HEK293 (cell line): Measurements from ENCODE around the gene SAMD9.

Experiments used
- TCF7L2 ChIP-seq: IDR thresholded peaks from 2 replicates; pipeline ENCODE4 v1.6.1; 2011; ENCODE audit warnings: low read depth, mild to moderate bottlenecking, inconsistent platforms, low read length, moderate library complexity, borderline replicate concordance
- ZBTB8A ChIP-seq: fragments of 450-650 bp; formaldehyde crosslinking; IDR thresholded peaks from 2 replicates; pipeline ENCODE4 v1.5.1; 2016; ENCODE audit warnings: missing biosample characterization, missing genetic modification characterization
- ZNF169 ChIP-seq: fragments of 450-650 bp; formaldehyde crosslinking; IDR thresholded peaks from 2 replicates; pipeline ENCODE4 v1.5.1; 2016; ENCODE audit warnings: missing biosample characterization, missing genetic modification characterization
- ZNF274 ChIP-seq, 2 experiments: fragments of 200-500 bp in 1 of 2; fragments of 450-650 bp in 1 of 2; sonication (Bioruptor generic) in 1 of 2; formaldehyde crosslinking in 1 of 2; IDR thresholded peaks; 2 replicates each; pipeline versions ENCODE4 v1.5.1 to v1.6.1; 2014 to 2016; ENCODE audit warnings: borderline replicate concordance in 1 of 2, inconsistent platforms in 1 of 2, low read length in 1 of 2, missing biosample characterization in 1 of 2, missing genetic modification characterization in 1 of 2
- ZNF350 ChIP-seq: fragments of 450-650 bp; formaldehyde crosslinking; IDR thresholded peaks from 2 replicates; pipeline ENCODE4 v1.5.0; 2017; ENCODE audit warnings: missing biosample characterization, mild to moderate bottlenecking, missing genetic modification characterization
- ZNF561 ChIP-seq: fragments of 450-650 bp; IDR thresholded peaks from 2 replicates; pipeline ENCODE4 v1.5.1; 2018; ENCODE audit warnings: missing biosample characterization, missing genetic modification characterization, borderline replicate concordance
- ZNF791 ChIP-seq: fragments of 450-650 bp; formaldehyde crosslinking; IDR thresholded peaks from 2 replicates; pipeline ENCODE4 v1.5.1; 2016; ENCODE audit warnings: missing biosample characterization, missing genetic modification characterization
- ZNF792 ChIP-seq: fragments of 450-650 bp; formaldehyde crosslinking; IDR thresholded peaks from 2 replicates; pipeline ENCODE4 v1.5.1; 2016; ENCODE audit warnings: missing biosample characterization, missing genetic modification characterization
- TF ChIP-seq, protein P1 (sequence below): fragments of 450-650 bp; formaldehyde crosslinking; IDR thresholded peaks from 2 replicates; pipeline ENCODE4 v1.5.1; 2016; ENCODE audit warnings: missing biosample characterization, missing genetic modification characterization
- TF ChIP-seq, protein P2 (sequence below): fragments of 450-650 bp; formaldehyde crosslinking; IDR thresholded peaks from 2 replicates; pipeline ENCODE4 v1.5.1; 2016; ENCODE audit warnings: missing biosample characterization, missing genetic modification characterization
- TF ChIP-seq, protein P3 (sequence below): IDR thresholded peaks from 2 replicates; pipeline ENCODE4 v1.6.1; 2011; ENCODE audit warnings: mild to moderate bottlenecking, low read depth, low read length, borderline replicate concordance
- TF ChIP-seq, protein P4 (sequence below): sonication (generic); formaldehyde crosslinking; IDR thresholded peaks from 2 replicates; pipeline ENCODE4 v1.8.1; 2022; ENCODE audit warnings: mild to moderate bottlenecking, moderate library complexity, missing genetic modification reagents
- TF ChIP-seq, protein P5 (sequence below): fragments of 450-650 bp; formaldehyde crosslinking; IDR thresholded peaks from 2 replicates; pipeline ENCODE4 v1.5.1; 2016; ENCODE audit warnings: missing biosample characterization, missing genetic modification characterization

DNA sequence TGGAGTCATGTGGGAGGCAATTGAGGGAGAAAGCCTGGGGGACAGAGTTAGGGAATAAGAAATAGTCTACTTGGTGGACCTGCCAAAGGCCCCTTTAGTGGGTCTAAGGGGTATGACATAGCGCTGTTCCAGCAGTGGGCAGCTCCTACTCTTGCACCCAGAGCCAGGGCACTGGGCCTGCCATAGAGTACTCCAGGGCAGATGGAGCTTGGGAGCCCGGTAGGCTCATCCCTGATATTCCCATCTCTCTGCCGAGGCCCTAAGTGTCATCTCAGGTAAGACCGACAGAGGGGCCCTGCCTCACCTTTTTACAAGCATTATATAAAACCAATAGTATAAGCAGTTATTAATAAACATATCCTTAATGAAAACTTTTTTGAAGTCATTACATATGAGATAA, 20.8 kb upstream of the SAMD9 start:
- TF ChIP-seq, protein P1, sequence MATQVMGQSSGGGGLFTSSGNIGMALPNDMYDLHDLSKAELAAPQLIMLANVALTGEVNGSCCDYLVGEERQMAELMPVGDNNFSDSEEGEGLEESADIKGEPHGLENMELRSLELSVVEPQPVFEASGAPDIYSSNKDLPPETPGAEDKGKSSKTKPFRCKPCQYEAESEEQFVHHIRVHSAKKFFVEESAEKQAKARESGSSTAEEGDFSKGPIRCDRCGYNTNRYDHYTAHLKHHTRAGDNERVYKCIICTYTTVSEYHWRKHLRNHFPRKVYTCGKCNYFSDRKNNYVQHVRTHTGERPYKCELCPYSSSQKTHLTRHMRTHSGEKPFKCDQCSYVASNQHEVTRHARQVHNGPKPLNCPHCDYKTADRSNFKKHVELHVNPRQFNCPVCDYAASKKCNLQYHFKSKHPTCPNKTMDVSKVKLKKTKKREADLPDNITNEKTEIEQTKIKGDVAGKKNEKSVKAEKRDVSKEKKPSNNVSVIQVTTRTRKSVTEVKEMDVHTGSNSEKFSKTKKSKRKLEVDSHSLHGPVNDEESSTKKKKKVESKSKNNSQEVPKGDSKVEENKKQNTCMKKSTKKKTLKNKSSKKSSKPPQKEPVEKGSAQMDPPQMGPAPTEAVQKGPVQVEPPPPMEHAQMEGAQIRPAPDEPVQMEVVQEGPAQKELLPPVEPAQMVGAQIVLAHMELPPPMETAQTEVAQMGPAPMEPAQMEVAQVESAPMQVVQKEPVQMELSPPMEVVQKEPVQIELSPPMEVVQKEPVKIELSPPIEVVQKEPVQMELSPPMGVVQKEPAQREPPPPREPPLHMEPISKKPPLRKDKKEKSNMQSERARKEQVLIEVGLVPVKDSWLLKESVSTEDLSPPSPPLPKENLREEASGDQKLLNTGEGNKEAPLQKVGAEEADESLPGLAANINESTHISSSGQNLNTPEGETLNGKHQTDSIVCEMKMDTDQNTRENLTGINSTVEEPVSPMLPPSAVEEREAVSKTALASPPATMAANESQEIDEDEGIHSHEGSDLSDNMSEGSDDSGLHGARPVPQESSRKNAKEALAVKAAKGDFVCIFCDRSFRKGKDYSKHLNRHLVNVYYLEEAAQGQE (tag by site-specific recombination), result no peak
- no peak for TF ChIP-seq ZNF350 (tag by site-specific recombination)
- TF ChIP-seq, protein P2, sequence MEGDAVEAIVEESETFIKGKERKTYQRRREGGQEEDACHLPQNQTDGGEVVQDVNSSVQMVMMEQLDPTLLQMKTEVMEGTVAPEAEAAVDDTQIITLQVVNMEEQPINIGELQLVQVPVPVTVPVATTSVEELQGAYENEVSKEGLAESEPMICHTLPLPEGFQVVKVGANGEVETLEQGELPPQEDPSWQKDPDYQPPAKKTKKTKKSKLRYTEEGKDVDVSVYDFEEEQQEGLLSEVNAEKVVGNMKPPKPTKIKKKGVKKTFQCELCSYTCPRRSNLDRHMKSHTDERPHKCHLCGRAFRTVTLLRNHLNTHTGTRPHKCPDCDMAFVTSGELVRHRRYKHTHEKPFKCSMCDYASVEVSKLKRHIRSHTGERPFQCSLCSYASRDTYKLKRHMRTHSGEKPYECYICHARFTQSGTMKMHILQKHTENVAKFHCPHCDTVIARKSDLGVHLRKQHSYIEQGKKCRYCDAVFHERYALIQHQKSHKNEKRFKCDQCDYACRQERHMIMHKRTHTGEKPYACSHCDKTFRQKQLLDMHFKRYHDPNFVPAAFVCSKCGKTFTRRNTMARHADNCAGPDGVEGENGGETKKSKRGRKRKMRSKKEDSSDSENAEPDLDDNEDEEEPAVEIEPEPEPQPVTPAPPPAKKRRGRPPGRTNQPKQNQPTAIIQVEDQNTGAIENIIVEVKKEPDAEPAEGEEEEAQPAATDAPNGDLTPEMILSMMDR (tag by site-specific recombination), result no peak
- TF ChIP-seq ZNF274 (IDR thresholded peaks at IDR 0.05; ENCODE audit: low read length), result no peak
- TF ChIP-seq ZNF274 (tag by site-specific recombination; IDR thresholded peaks at IDR 0.05; ENCODE audit: borderline replicate concordance), result no peak
- TF ChIP-seq ZBTB8A (tag by site-specific recombination), result no peak
- TF ChIP-seq, protein P3, sequence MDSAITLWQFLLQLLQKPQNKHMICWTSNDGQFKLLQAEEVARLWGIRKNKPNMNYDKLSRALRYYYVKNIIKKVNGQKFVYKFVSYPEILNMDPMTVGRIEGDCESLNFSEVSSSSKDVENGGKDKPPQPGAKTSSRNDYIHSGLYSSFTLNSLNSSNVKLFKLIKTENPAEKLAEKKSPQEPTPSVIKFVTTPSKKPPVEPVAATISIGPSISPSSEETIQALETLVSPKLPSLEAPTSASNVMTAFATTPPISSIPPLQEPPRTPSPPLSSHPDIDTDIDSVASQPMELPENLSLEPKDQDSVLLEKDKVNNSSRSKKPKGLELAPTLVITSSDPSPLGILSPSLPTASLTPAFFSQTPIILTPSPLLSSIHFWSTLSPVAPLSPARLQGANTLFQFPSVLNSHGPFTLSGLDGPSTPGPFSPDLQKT, result no peak
- TF ChIP-seq, protein P4, sequence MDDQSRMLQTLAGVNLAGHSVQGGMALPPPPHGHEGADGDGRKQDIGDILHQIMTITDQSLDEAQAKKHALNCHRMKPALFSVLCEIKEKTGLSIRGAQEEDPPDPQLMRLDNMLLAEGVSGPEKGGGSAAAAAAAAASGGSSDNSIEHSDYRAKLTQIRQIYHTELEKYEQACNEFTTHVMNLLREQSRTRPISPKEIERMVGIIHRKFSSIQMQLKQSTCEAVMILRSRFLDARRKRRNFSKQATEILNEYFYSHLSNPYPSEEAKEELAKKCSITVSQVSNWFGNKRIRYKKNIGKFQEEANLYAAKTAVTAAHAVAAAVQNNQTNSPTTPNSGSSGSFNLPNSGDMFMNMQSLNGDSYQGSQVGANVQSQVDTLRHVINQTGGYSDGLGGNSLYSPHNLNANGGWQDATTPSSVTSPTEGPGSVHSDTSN (CRISPR knock-in tag), result no peak
- no peak for TF ChIP-seq ZNF561 (tag by site-specific recombination)
- TF ChIP-seq, protein P5, sequence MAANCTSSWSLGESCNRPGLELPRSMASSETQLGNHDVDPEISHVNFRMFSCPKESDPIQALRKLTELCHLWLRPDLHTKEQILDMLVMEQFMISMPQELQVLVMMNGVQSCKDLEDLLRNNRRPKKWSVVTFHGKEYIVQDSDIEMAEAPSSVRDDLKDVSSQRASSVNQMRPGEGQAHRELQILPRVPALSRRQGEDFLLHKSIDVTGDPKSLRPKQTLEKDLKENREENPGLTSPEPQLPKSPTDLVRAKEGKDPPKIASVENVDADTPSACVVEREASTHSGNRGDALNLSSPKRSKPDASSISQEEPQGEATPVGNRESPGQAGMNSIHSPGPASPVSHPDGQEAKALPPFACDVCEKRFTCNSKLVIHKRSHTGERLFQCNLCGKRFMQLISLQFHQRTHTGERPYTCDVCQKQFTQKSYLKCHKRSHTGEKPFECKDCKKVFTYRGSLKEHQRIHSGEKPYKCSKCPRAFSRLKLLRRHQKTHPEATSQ (tag by site-specific recombination), result no peak
- no peak for TF ChIP-seq ZNF792 (tag by site-specific recombination)
- TF ChIP-seq ZNF791 (tag by site-specific recombination), result no peak
- TF ChIP-seq TCF7L2, result no peak
- no peak for TF ChIP-seq ZNF169 (tag by site-specific recombination)
